IMR-90 (cell line): ENCODE data around the gene LRRC4C. TPM values are rescaled to one million over a fixed set of nuclear protein-coding genes. Genes with fewer than 3 reads are reported as not detected.

ENCODE experiments used
- ATAC-seq: fragments of 200-7000 bp; cut with Tn5 transposase; 2 replicates; pipeline ENCODE4 v1.9.1; 2020; ENCODE audit warnings: low read depth, mild to moderate bottlenecking, moderate library complexity
- BruUV-seq: library from RNA; stranded (reverse); fragments of 400-500 nt; replicated peaks from 2 replicates; lab custom pipeline; 2021; lab: Mats Ljungman, UMichigan
- CTCF ChIA-PET: fragments of 300-600 bp; formaldehyde crosslinking; extraction: SDS; loops from one replicate; lab custom pipeline; 2021; ENCODE audit warnings: antibody characterized with exemption; lab: Yijun Ruan, JAX
- POLR2A ChIA-PET: fragments of 300-600 bp; sonication (Branson Sonifier 250); formaldehyde crosslinking; loops from one replicate; lab custom pipeline; 2022; ENCODE audit warnings: antibody characterized with exemption; ENCODE audit not compliant: unreplicated experiment; lab: Charles Lee
- DNase-seq: peaks from one replicate; pipeline ENCODE4 v3.0.0; 2013
- H2AFZ ChIP-seq: replicated peaks from 2 replicates; pipeline ENCODE3; 2013; ENCODE audit warnings: low read length, mild to moderate bottlenecking; ENCODE audit not compliant: poor library complexity
- H2AK5ac ChIP-seq: 2 replicates; pipeline ENCODE4 v1.6.1; 2013; ENCODE audit warnings: low read depth, low read length, inconsistent platforms
- H2AK9ac ChIP-seq: replicated peaks from 2 replicates; pipeline ENCODE3; 2013; ENCODE audit warnings: mild to moderate bottlenecking, low read depth, low read length, moderate library complexity; ENCODE audit not compliant: poor library complexity
- H2BK120ac ChIP-seq: 2 replicates; pipeline ENCODE4 v1.6.1; 2013; ENCODE audit warnings: low read depth, low read length, inconsistent platforms
- H2BK15ac ChIP-seq: 3 replicates; pipeline ENCODE4 v1.6.1; 2013; ENCODE audit warnings: low read depth, low read length, inconsistent platforms
- H2BK20ac ChIP-seq: 2 replicates; pipeline ENCODE4 v1.6.1; 2013; ENCODE audit warnings: low read depth, mild to moderate bottlenecking, inconsistent platforms, low read length, moderate library complexity
- H2BK5ac ChIP-seq: 2 replicates; pipeline ENCODE4 v1.6.1; 2013; ENCODE audit warnings: mild to moderate bottlenecking, low read depth, low read length, inconsistent platforms; ENCODE audit not compliant: poor library complexity, severe bottlenecking
- H3K14ac ChIP-seq: replicated peaks from 2 replicates; pipeline ENCODE4 v1.6.1; 2013; ENCODE audit warnings: low read depth, low read length, inconsistent platforms
- H3K18ac ChIP-seq: 2 replicates; pipeline ENCODE4 v1.6.1; 2013; ENCODE audit warnings: low read depth, low read length, control low read depth
- H3K23ac ChIP-seq: 2 replicates; pipeline ENCODE4 v1.6.1; 2013; ENCODE audit warnings: low read depth, low read length, inconsistent platforms
- H3K27ac ChIP-seq: 2 replicates; pipeline ENCODE4 v1.5.1; 2013; ENCODE audit warnings: mild to moderate bottlenecking, control low read depth, low read length; ENCODE audit not compliant: insufficient read depth
- H3K27me3 ChIP-seq: 2 replicates; pipeline ENCODE4 v1.6.1; 2013; ENCODE audit warnings: low read length; ENCODE audit not compliant: control insufficient read depth, insufficient read depth
- H3K36me3 ChIP-seq: 2 replicates; pipeline ENCODE4 v1.6.1; 2013; ENCODE audit warnings: low read length, mixed read lengths; ENCODE audit not compliant: control insufficient read depth, insufficient read depth
- H3K4ac ChIP-seq: 2 replicates; pipeline ENCODE4 v1.6.1; 2013; ENCODE audit warnings: low read depth, low read length, inconsistent platforms
- H3K4me1 ChIP-seq: 2 replicates; pipeline ENCODE4 v1.6.1; 2013; ENCODE audit warnings: low read length, mixed read lengths; ENCODE audit not compliant: control insufficient read depth, insufficient read depth
- H3K4me2 ChIP-seq: 2 replicates; pipeline ENCODE4 v1.6.1; 2013; ENCODE audit warnings: low read depth, mild to moderate bottlenecking, control low read depth, low read length, moderate library complexity
- H3K4me3 ChIP-seq: 2 replicates; pipeline ENCODE4 v1.5.1; 2013; ENCODE audit warnings: low read depth, mild to moderate bottlenecking, control low read depth, low read length, moderate library complexity; ENCODE audit not compliant: insufficient read depth
- H3K56ac ChIP-seq: 2 replicates; pipeline ENCODE4 v1.6.1; 2013; ENCODE audit warnings: low read length, inconsistent platforms; ENCODE audit not compliant: insufficient read depth; ENCODE audit errors: extremely low read depth
- H3K79me1 ChIP-seq, 2 experiments: 2 replicates each; pipeline ENCODE4 v1.6.1; 2013; ENCODE audit warnings: low read length in 2 of 2, inconsistent platforms in 1 of 2, low read depth in 1 of 2
- H3K9ac ChIP-seq: 2 replicates; pipeline ENCODE4 v1.6.1; 2013; ENCODE audit warnings: low read depth, low read length, control low read depth
- H3K9me1 ChIP-seq: 2 replicates; pipeline ENCODE4 v1.6.1; 2013; ENCODE audit warnings: low read length, inconsistent platforms; ENCODE audit not compliant: insufficient read depth
- H3K9me3 ChIP-seq: 2 replicates; pipeline ENCODE4 v1.6.1; 2013; ENCODE audit warnings: low read length; ENCODE audit not compliant: control insufficient read depth, insufficient read depth
- H4K20me1 ChIP-seq: 2 replicates; pipeline ENCODE4 v1.6.1; 2013; ENCODE audit warnings: low read length, inconsistent platforms; ENCODE audit not compliant: insufficient read depth
- H4K5ac ChIP-seq: 2 replicates; pipeline ENCODE4 v1.6.1; 2013; ENCODE audit warnings: mild to moderate bottlenecking, low read depth, low read length, control low read depth
- H4K8ac ChIP-seq, 2 experiments: 2 replicates each; pipeline ENCODE4 v1.6.1; 2013; ENCODE audit warnings: low read depth in 2 of 2, low read length in 2 of 2, control low read depth in 1 of 2, inconsistent platforms in 1 of 2
- H4K91ac ChIP-seq: 2 replicates; pipeline ENCODE4 v1.6.1; 2013; ENCODE audit warnings: low read depth, low read length, inconsistent platforms; ENCODE audit not compliant: insufficient read depth
- CEBPB ChIP-seq: IDR thresholded peaks from 2 replicates; pipeline ENCODE4 v1.6.1; 2012; ENCODE audit warnings: low read depth, low read length, improper control_type of control experiment
- SMC3 ChIP-seq: fragments of 150-350 bp; IDR thresholded peaks from 2 replicates; pipeline ENCODE4 v1.6.1; 2016; ENCODE audit warnings: low read depth, mild to moderate bottlenecking, antibody characterized with exemption, low read length, moderate library complexity
- WGBS, 2 experiments: methylation state at CpG; one replicate each; pipeline versions ENCODE4 v1.1.5 to v1.1.7; 2013; ENCODE audit warnings: missing lambda C conversion rate in 2 of 2; ENCODE audit not compliant: insufficient read length in 1 of 2; ENCODE audit errors: extremely low coverage in 2 of 2; 5-methylcytosine and 5-hydroxymethylcytosine counted together
- dilution Hi-C: fragments of 300-500 bp; cut with HindIII; formaldehyde crosslinking; loops from one replicate; pipeline ENCODE4 v1.14.3; 2018; ENCODE audit warnings: low sequenced_read_pairs; ENCODE audit not compliant: unreplicated experiment
- in situ Hi-C: fragments of 300-500 bp; cut with MboI; formaldehyde crosslinking; loops from 3 replicates; pipeline ENCODE4 v1.14.3; 2019; ENCODE audit warnings: low sequenced_read_pairs, inconsistent platforms, mixed read lengths
- intact Hi-C: fragments of 100-400 bp; cut with micrococcal nuclease; formaldehyde crosslinking; loops from 2 replicates; pipeline ENCODE4 v1.10.0; 2022
- polyA plus RNA-seq, 3 experiments: library from polyadenylated mRNA; depleted of rRNA; stranded (reverse); fragments of >200 nt; gene quantifications; 2 replicates each; pipeline ENCODE4 v1.2.3, GENCODE V29; 2012; ENCODE audit warnings: low replicate concordance in 1 of 3
- total RNA-seq: library from RNA; depleted of rRNA; stranded (reverse); fragments of >200 nt; gene quantifications from 2 replicates; pipeline ENCODE4 v1.2.3, GENCODE V29; 2012

The LRRC4C gene
- total and polyA plus RNA-seq, 2 of the 4 experiments (the other 2 are of a cell fraction), result under 0.01 to 0.03 TPM

DNA sequence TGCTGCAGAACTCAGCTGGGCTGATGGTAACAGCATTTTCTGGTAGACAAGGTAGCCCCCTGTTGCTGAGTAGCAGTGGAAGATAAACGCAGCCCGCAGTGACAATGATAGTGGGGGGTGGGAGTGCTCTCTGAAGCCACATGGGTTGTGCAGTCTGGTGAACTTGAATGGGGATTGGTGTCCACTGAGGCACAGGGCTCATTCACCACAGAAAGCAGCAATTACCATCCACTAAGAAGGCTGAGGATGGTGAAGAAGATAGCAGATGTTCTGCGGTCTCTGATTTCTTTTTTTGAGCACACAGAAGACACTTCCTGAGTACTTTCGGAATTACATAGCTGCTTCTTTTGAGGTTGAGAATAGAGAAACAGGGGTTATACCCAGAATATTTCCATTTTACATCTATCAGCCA, 150.3 kb downstream of the LRRC4C start:
- Histone ChIP-seq H2BK5ac (no peak overlapping the region), H2BK20ac (no peak overlapping the region), H3K4me3 (no peak overlapping the region), H3K79me1 (no peaks in the 10 kb centered on the region), H3K18ac (no peak overlapping the region), H3K4me1 (no peaks in the 10 kb centered on the region), H3K36me3 (no peaks in the 10 kb centered on the region), H4K8ac (no peak overlapping the region), H4K91ac (no peak overlapping the region), H3K56ac (no peak overlapping the region), H2AK9ac (no peak overlapping the region), H3K27me3 (no peaks in the 10 kb centered on the region), H2AFZ (no peak overlapping the region), H3K4me2 (no peak overlapping the region), H2BK120ac (no peak overlapping the region), H2AK5ac (no peak overlapping the region), H3K9me1 (no peaks in the 10 kb centered on the region), H3K14ac (no peak overlapping the region), H3K23ac (no peak overlapping the region), H3K27ac (no peak overlapping the region), H2BK15ac (no peak overlapping the region), H4K5ac (no peak overlapping the region), H3K4ac (no peak overlapping the region), H3K9me3 (peaks cover 6% of the 10 kb centered on the region), H4K20me1 (no peaks in the 10 kb centered on the region), H3K9ac (no peak overlapping the region)
- WGBS, 2 experiments, result no CpG with 5 or more reads among the region's 4 CpGs
- no TSS peak for BruUV-seq
- TF ChIP-seq CEBPB, result no peak
- no peak for TF ChIP-seq SMC3
- intact Hi-C loops, result no loop called here
- no peak for DNase-seq
- ChIA-PET CTCF (no interaction called here), POLR2A (no interaction called here)
- ATAC-seq, result no peak
- in situ Hi-C loops, result no loop called here
- dilution Hi-C loops, result no loop called here
